Activated T-helper 1 cell treated with anti-CD3 and anti-CD28 coated beads, Interleukin-12 subunit alpha, Interleukin-12 subunit beta, Interleukin-2, Interleukin-4 antibody, amounts not matched to agents 30 ng/mL and 10 ng/mL and 1 ng/mL, durations not matched to agents 14 hours and 24 hours and 36 hours (primary cell): Measurements from ENCODE around the gene VTA1. TPM values are rescaled to one million over a fixed set of nuclear protein-coding genes. Genes with fewer than 3 reads are reported as not detected.
"Not testable (repeated sequence)": the region's sequence is repeated elsewhere in the genome, so short reads cannot be mapped to it uniquely, and the experiment has no call there.

Source experiments
- DNase-seq: peaks from one replicate; pipeline ENCODE4 v3.0.0; 2021; ENCODE audit warnings: low spot score
- H3K27ac Mint-ChIP-seq: one replicate; pipeline ENCODE4 v1.8.0; 2021; ENCODE audit warnings: mild to moderate bottlenecking, mixed read lengths
- H3K27me3 Mint-ChIP-seq: one replicate; pipeline ENCODE4 v1.8.0; 2022; ENCODE audit warnings: mild to moderate bottlenecking, moderate library complexity, mixed read lengths; ENCODE audit not compliant: insufficient read depth
- H3K36me3 Mint-ChIP-seq: one replicate; pipeline ENCODE4 v1.8.0; 2021; ENCODE audit warnings: low read depth, mixed read lengths
- H3K4me1 Mint-ChIP-seq: one replicate; pipeline ENCODE4 v1.8.0; 2021; ENCODE audit warnings: low read depth, mixed read lengths
- H3K4me3 Mint-ChIP-seq: one replicate; pipeline ENCODE4 v1.8.0; 2021; ENCODE audit warnings: mild to moderate bottlenecking, moderate library complexity, mixed read lengths
- H3K9me3 Mint-ChIP-seq: one replicate; pipeline ENCODE4 v1.8.0; 2021; ENCODE audit warnings: mixed read lengths
- intact Hi-C: fragments of 100-400 bp; cut with micrococcal nuclease; formaldehyde crosslinking; loops from one replicate; pipeline ENCODE4 v1.15.1; 2024
- total RNA-seq: library from RNA; stranded (reverse); gene quantifications from 2 replicates; pipeline ENCODE4 v1.2.3, GENCODE V29; 2022

Gene VTA1
- total RNA-seq, 1 donor from 2014 or later = 52.4 TPM

- no peaks in the 10 kb centered on the region for H3K27me3 Mint-ChIP-seq
- H3K9me3 Mint-ChIP-seq = peaks cover 29% of the 10 kb centered on the region
- intact Hi-C loops = no loop called here
- no peak overlapping the region for H3K4me3 Mint-ChIP-seq
- DNase-seq = no peak
- H3K27ac Mint-ChIP-seq = no peak overlapping the region
- peaks cover 50% of the 10 kb centered on the region for H3K36me3 Mint-ChIP-seq
- H3K4me1 Mint-ChIP-seq = no peaks in the 10 kb centered on the region
These were observed 63.5 kb downstream of the VTA1 start for GRCh38 chr6:142210606-142211005.

GRCh38 chr6:142213402-142213801, 66.3 kb downstream of the VTA1 start:
- H3K4me1 Mint-ChIP-seq = no peaks in the 10 kb centered on the region
- no peak for DNase-seq
- no peak overlapping the region for H3K27ac Mint-ChIP-seq
- H3K27me3 Mint-ChIP-seq = no peaks in the 10 kb centered on the region
- H3K4me3 Mint-ChIP-seq = no peak overlapping the region
- peaks cover 29% of the 10 kb centered on the region for H3K9me3 Mint-ChIP-seq
- peaks cover 44% of the 10 kb centered on the region for H3K36me3 Mint-ChIP-seq
- intact Hi-C loops = no loop called here

- Mint-ChIP-seq H3K4me3 (no peak overlapping the region), H3K4me1 (no peaks in the 10 kb centered on the region), H3K27me3 (no peaks in the 10 kb centered on the region), H3K27ac (no peak overlapping the region), H3K9me3 (peaks cover 9% of the 10 kb centered on the region), H3K36me3 (peaks cover 12% of the 10 kb centered on the region)
- no peak for DNase-seq
- intact Hi-C loops = no loop called here
These were observed 71.4 kb downstream of the VTA1 start for GRCh38 chr6:142218446-142218845.

GRCh38 chr6:142222022-142222421, 75.0 kb downstream of the VTA1 start:
- no peaks in the 10 kb centered on the region for H3K9me3 Mint-ChIP-seq
- no peak overlapping the region for H3K27ac Mint-ChIP-seq
- H3K4me1 Mint-ChIP-seq = no peaks in the 10 kb centered on the region
- intact Hi-C loops = no loop called here
- H3K27me3 Mint-ChIP-seq = no peaks in the 10 kb centered on the region
- H3K36me3 Mint-ChIP-seq = peaks cover 1% of the 10 kb centered on the region
- DNase-seq = no peak
- no peak overlapping the region for H3K4me3 Mint-ChIP-seq

- intact Hi-C loops = no loop called here
- H3K36me3 Mint-ChIP-seq = no peaks in the 10 kb centered on the region
- no peaks in the 10 kb centered on the region for H3K4me1 Mint-ChIP-seq
- no peaks in the 10 kb centered on the region for H3K27me3 Mint-ChIP-seq
- H3K27ac Mint-ChIP-seq = no peak overlapping the region
- no peak overlapping the region for H3K4me3 Mint-ChIP-seq
- DNase-seq = no peak
- no peaks in the 10 kb centered on the region for H3K9me3 Mint-ChIP-seq
These were observed 76.9 kb downstream of the VTA1 start for GRCh38 chr6:142223938-142224337.

GRCh38 chr6:142225115-142225514, 78.1 kb downstream of the VTA1 start:
- Mint-ChIP-seq H3K27ac (no peak overlapping the region), H3K36me3 (no peaks in the 10 kb centered on the region), H3K4me3 (no peak overlapping the region), H3K9me3 (peaks cover 8% of the 10 kb centered on the region), H3K4me1 (no peaks in the 10 kb centered on the region), H3K27me3 (peaks cover 2% of the 10 kb centered on the region)
- DNase-seq = no peak
- intact Hi-C loops = no loop called here

GRCh38 chr6:142225552-142225951, 78.5 kb downstream of the VTA1 start:
- Mint-ChIP-seq H3K9me3 (peaks cover 11% of the 10 kb centered on the region), H3K36me3 (no peaks in the 10 kb centered on the region), H3K27me3 (peaks cover 2% of the 10 kb centered on the region), H3K27ac (no peak overlapping the region), H3K4me3 (no peak overlapping the region), H3K4me1 (no peaks in the 10 kb centered on the region)
- intact Hi-C loops = no loop called here
- no peak for DNase-seq

- DNase-seq = no peak
- Mint-ChIP-seq H3K4me3 (no peak overlapping the region), H3K36me3 (no peaks in the 10 kb centered on the region), H3K27me3 (peaks cover 3% of the 10 kb centered on the region), H3K27ac (no peak overlapping the region), H3K9me3 (peaks cover 16% of the 10 kb centered on the region), H3K4me1 (no peaks in the 10 kb centered on the region)
- intact Hi-C loops = no loop called here
These were observed 79.7 kb downstream of the VTA1 start for GRCh38 chr6:142226731-142227130.

GRCh38 chr6:142229518-142230270, 82.6 kb downstream of the VTA1 start:
- H3K4me1 Mint-ChIP-seq, intact Hi-C loops, H3K27ac Mint-ChIP-seq, H3K4me3 Mint-ChIP-seq, H3K36me3 Mint-ChIP-seq, DNase-seq, H3K27me3 Mint-ChIP-seq: not testable (repeated sequence)
- H3K9me3 Mint-ChIP-seq = peaks cover 16% of the 10 kb centered on the region

GRCh38 chr6:142232206-142233044, 85.4 kb downstream of the VTA1 start:
- intact Hi-C loops = not testable (repeated sequence)

GRCh38 chr6:142233945-142234682, 87.1 kb downstream of the VTA1 start:
- H3K9me3 Mint-ChIP-seq = peaks cover 16% of the 10 kb centered on the region
- H3K4me3 Mint-ChIP-seq = no peak overlapping the region
- no peak overlapping the region for H3K27ac Mint-ChIP-seq
- no peaks in the 10 kb centered on the region for H3K36me3 Mint-ChIP-seq
- intact Hi-C loops = no loop called here
- H3K4me1 Mint-ChIP-seq = no peaks in the 10 kb centered on the region
- peaks cover 5% of the 10 kb centered on the region for H3K27me3 Mint-ChIP-seq
- no peak for DNase-seq

More at GRCh38 chr6:142232206-142233044, 85.4 kb downstream of the VTA1 start:
- not testable (repeated sequence) for H3K36me3 Mint-ChIP-seq, DNase-seq, H3K27ac Mint-ChIP-seq, H3K4me3 Mint-ChIP-seq, H3K4me1 Mint-ChIP-seq, H3K27me3 Mint-ChIP-seq
- peaks cover 16% of the 10 kb centered on the region for H3K9me3 Mint-ChIP-seq

- no peaks in the 10 kb centered on the region for H3K36me3 Mint-ChIP-seq
- H3K4me3 Mint-ChIP-seq = no peak overlapping the region
- peaks cover 6% of the 10 kb centered on the region for H3K9me3 Mint-ChIP-seq
- peaks cover 3% of the 10 kb centered on the region for H3K27me3 Mint-ChIP-seq
- no peak overlapping the region for H3K27ac Mint-ChIP-seq
- intact Hi-C loops = no loop called here
- DNase-seq = no peak
- no peaks in the 10 kb centered on the region for H3K4me1 Mint-ChIP-seq
These were observed 88.2 kb downstream of the VTA1 start for GRCh38 chr6:142235272-142235671.

GRCh38 chr6:142235791-142236190, 88.7 kb downstream of the VTA1 start:
- no peaks in the 10 kb centered on the region for H3K4me1 Mint-ChIP-seq
- no peak overlapping the region for H3K27ac Mint-ChIP-seq
- no peak overlapping the region for H3K4me3 Mint-ChIP-seq
- H3K9me3 Mint-ChIP-seq = peaks cover 5% of the 10 kb centered on the region
- peaks cover 3% of the 10 kb centered on the region for H3K27me3 Mint-ChIP-seq
- no peaks in the 10 kb centered on the region for H3K36me3 Mint-ChIP-seq
- no peak for DNase-seq
- intact Hi-C loops = no loop called here
